HL-60/S4 treated with phorbol 12-myristate 13-acetate at 8.2 ng/mL for 4 days and 3 days (cell line): ENCODE measurements around the gene RNU4-1.

Source experiments
- in situ Hi-C: fragments of 300-500 bp; cut with MboI; formaldehyde crosslinking; loops from 2 replicates; pipeline ENCODE4 v1.15.0; 2022; ENCODE audit warnings: low sequenced_read_pairs

Gene RNU4-1

DNA sequence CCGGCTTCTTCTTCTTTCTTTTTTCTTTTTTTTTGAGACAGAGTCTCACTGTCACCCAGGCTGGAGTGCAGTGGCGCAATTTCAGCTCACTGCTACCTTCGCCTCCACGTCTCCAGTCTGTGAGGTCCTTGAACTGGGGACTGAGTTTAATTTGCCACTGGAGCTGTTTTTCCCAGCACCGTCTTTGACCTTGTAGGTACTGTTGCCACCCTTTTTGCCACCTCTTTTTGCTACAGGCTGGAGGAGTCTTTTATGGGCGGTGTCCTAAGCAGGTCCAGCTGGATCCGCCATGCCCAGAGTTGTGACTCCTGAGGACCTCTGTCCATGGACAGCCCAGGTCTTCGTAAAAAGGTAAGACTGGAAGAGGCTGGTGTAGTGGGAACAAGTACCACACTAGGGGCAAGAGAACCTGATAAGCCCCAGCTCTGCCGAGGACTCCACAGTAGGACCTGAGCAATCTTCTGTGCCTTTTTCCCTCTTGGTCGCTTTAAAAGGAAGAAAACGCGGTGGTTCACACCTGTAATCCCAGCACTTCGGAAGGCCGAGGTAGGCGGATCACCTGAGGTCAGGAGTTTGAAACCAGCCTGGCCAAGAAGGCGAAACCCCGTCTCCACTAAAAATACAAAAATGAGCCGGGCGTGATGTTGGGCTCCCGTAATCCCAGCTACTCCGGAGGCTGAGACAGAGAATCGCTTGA lies 2.3 kb downstream of the RNU4-1 start:
- in situ Hi-C loops, result no loop called here

- in situ Hi-C loops, result no loop called here
These were observed 5.5 kb downstream of the RNU4-1 start for GRCh38 chr12:120287491-120287890.

GRCh38 chr12:120286768-120287490 lies 6.1 kb downstream of the RNU4-1 start:
- in situ Hi-C loops, result no loop called here

DNA sequence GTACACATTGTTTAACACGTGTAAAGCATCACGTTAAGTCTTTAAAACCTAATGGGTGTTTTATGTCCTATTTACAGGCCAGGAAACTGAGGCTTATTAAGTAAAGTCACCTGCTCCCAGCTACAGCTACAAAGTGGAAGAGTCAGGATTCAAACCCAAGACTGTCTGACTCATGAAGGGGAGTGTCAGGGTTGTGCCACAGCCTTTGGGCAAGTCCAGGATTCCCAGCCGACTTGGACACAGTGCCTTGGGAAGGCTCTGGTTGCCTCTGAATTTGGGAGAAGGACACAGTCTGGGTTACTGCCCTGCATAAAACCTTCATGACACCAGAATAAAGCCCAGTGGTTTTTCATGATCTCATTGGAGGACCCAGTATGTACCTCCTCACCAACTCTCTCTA lies 8.7 kb downstream of the RNU4-1 start:
- in situ Hi-C loops, result no loop called here

DNA sequence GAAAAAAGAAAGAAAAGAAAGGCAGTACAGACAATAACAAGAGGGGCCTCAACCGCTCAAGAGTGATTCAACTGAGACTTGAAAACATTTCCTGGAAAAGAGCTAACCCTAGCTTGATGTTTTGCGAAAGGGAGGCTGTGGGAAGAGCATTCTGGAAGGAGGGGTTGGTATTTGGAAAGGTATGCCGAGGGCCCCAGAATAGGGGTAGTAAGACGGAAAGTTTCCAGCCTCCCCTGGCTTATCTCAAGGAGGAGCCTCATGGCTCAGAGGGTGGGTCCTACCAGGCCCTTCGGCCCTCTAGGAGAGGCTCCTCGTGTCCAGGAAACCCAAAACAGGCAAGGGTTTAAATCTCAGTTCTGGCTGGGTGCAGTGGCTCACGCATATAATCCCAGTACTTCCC lies 9.7 kb downstream of the RNU4-1 start:
- in situ Hi-C loops, result no loop called here

GRCh38 chr12:120278137-120279069 lies 14.6 kb downstream of the RNU4-1 start:
- in situ Hi-C loops, result no loop called here

DNA sequence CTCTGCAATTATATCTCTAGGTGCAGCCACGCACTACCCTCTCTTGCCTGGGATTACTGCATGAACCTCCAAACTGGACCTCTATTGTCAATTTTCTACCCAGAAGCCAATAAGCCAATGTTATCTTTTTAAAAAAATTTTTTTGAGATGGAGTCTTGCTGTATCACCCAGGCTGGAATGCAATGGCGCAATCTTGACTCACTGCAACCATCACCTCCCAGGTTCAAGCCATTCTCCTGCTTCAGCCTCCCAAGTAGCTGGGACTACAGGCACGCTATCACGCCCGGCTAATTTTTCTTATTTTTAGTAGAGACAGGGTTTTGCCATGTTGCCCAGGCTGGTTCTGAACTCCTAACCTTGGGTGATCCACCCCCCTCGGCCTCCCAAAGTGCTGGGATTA lies 16.3 kb downstream of the RNU4-1 start:
- in situ Hi-C loops, result no loop called here

- in situ Hi-C loops, result no loop called here
These were observed 25.3 kb downstream of the RNU4-1 start for GRCh38 chr12:120267736-120268135.

GRCh38 chr12:120266180-120266870 lies 26.7 kb downstream of the RNU4-1 start:
- in situ Hi-C loops, result no loop called here

- in situ Hi-C loops, result no loop called here
These were observed 27.4 kb downstream of the RNU4-1 start, which contains the start of gene PXN for GRCh38 chr12:120265473-120266179. Gene PXN (minus strand): TSS chr12:120265730. CDS start chr12:120265629, 101 bp downstream.

DNA sequence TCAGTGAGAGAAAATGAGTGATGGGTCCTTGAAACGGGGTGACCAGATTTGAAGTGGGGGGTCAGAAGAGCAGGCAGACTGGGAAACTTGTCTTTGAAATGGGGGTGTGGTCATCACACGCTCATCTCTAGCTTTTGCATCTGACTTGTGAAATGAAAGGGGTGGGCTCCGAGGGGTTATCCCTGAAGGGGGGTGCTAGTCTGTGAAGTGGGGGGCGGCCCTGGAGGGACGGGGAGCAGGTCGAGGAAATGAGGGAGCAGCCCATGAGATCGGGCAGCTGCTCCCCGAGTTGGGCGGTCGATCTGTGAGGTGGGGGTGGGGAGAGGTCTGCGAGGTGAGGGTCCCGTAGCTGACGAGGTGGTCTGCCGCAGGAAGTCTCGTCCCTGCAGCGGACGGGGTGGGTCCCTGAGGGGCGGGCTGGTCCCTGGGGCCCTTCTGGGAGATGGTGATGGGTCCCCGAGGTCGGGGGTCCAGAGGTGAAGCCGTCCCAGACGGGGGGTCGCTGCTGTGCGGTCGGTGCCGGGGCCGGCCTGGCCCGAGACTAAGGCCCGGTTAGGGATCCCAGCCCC lies 28.0 kb downstream of the RNU4-1 start:
- in situ Hi-C loops, result no loop called here

DNA sequence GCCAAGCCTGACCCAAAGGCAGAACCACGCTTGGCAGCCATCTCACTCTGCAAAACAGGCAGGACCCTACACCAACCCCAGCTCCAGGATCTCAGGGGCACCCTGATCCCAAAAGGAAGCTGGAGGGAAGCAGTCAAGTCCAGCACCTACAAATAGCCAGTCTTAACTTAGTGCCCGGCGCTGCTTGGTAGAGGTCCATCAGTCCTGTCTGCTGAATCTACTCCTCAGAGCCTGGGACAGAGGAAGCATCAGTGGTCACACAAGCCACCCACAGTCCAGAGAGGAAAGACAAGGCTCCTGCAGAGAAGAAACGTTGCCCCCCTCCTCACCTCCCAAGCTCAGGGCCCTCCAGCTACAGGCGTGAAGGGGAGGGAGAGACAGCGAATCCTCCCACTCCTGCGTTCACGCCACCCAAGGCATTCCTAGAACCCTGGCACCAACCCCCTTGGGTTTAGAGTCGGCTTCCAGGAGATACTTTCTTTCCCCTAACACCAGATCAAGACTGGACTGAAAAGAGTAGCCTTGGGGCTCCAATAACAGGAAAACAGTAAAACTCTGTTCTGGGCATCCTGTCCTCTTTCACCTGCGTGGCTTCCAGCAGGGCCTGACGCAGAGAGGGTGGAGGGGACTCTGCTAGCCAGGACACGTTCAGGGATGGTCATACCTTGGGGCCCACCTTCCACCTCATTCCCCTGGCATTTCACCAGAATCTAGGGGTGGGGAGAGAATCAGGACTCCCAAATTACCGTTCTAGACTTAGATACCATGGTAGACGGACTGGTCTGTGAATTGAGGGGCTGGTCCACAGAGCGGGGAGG lies 28.7 kb downstream of the RNU4-1 start:
- in situ Hi-C loops, result no loop called here

GRCh38 chr12:120263748-120264085 lies 29.3 kb downstream of the RNU4-1 start:
- in situ Hi-C loops, result no loop called here

DNA sequence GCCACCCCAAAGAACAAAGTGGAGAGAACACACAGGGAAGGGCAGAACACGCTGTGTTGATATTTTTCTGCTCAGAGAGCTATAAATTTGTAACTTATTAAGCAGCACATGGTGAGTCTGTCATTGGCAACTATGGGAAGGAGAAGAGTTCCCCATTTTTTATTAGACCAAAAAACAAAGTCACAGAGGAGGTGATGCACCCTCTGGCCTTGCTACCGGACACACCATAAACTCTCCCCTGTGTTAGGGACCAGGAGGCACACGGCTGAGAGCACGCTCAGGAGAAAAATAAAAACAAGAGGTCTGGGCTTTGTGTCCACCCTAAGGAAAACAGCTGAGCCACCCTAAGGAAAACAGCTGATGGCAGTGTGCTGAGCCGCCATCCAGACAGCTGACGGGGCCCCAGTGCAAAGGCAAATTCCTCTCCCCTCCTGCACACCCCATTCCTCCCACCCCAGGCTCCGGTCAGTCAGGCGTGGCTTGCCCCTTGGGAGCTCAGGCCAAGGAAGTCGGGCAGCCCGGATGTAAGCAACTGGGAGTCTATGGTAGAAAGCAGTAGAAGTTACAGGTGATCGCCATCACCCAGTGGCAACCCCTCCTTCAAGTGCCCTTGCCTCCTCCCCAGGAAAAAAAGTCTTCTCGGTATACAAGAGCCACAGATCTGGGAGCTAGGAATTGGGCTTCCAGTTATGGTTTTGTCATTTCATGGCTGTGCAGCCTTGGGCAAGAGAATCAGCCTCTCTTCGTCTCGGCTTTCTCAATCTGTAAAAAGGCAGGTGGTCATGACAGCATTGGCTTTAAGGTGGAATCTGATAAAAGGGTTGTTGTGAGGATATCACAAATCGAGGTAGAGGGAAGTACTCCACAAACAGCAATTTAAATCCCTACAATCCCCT lies 29.9 kb downstream of the RNU4-1 start:
- in situ Hi-C loops, result no loop called here

DNA sequence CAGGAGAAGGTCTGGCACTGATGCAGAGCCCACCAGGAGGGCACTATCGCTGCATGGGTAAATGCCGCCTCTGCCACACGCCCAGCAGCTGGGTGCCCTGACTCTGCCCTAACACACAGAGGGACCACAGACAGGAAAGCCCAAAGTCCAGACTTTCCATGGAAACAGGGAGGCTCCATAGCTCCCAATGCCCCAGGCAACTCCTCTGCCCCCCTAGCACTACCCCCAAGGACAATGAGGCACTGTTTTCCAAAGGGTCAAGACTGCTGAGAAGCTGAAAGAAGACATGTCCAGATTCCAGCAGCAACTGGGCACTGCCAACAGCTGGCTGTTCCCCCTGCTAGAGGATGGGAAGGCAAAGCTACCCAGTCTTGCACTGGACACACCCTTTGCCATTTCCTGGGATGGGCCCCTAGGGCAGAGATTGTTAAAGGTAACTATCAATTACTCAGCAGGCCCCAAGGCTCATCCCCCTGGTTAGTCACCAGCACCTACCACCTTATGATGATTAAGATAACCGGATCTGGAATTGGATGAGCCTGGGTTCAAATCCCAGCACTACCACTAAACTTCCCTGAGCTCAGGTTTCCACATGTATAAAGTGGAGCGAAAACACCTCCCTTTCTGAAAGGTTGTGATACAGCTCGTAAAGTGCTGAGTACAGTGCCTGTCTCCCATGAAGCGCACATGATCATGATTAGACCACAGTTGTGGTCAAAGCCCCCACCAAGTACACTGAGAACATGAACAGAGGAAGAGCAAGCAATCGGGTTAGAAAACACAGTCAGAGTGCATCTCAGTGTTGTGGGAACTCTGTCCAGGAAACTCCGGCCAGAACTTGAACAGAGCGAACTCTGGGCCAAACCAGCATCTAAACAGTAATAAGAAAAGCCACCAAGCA lies 30.8 kb downstream of the RNU4-1 start:
- in situ Hi-C loops, result no loop called here

DNA sequence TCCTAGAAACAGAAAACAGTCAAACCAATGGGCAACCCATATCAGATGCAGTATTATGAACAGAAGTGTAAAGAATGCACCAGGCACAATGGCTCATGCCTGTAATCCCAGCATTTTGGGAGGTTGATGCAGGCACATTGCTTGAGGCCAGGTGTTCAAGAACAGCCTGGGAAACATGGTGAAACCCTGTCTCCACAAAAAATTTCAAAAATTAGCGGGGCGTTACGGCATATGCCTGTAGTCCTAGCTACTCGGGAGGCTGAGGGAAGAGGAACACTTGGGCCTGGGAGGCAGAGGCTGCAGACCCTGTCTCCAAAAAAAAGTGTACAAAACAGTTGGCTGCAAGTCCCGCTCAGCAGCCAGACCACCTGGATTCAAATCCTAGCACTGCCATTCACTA lies 32.4 kb downstream of the RNU4-1 start:
- in situ Hi-C loops, result no loop called here
